CD14-positive monocyte (primary cell): ENCODE results near the gene SEPTIN10. TPM values are rescaled to one million over a fixed set of nuclear protein-coding genes. Genes with fewer than 3 reads are reported as not detected.

ENCODE experiments used
- DNase-seq, 3 donors: peaks; one replicate each; pipeline ENCODE4 v3.0.0-alpha.2; 2011 to 2022
- H2AFZ ChIP-seq: 2 replicates; pipeline ENCODE4 v1.6.0; 2012; ENCODE audit warnings: mild to moderate bottlenecking, low read depth, low read length, inconsistent platforms; ENCODE audit not compliant: insufficient read depth, poor library complexity, severe bottlenecking
- H3K27ac ChIP-seq, 2 donors: 1 replicate in 1 of 2; 2 replicates in 1 of 2; pipeline ENCODE4 v1.5.1; 2012 to 2013; ENCODE audit warnings: low read length in 2 of 2, control low read depth in 1 of 2, inconsistent platforms in 1 of 2, low read depth in 1 of 2, mild to moderate bottlenecking in 1 of 2
- H3K27me3 ChIP-seq, 2 donors: one replicate each; pipeline versions ENCODE4 v1.6.0 to v1.6.1; 2011 to 2013; ENCODE audit warnings: low read length in 2 of 2; ENCODE audit not compliant: control insufficient read depth in 2 of 2, insufficient read depth in 2 of 2
- H3K36me3 ChIP-seq, 2 donors: replicated peaks in 1 of 2; 1 replicate in 1 of 2; 2 replicates in 1 of 2; pipeline versions ENCODE4 v1.5.1 to v1.6.1; 2012 to 2013; ENCODE audit warnings: low read length in 2 of 2, control low read depth in 1 of 2, inconsistent platforms in 1 of 2, mild to moderate bottlenecking in 1 of 2; ENCODE audit not compliant: insufficient read depth in 2 of 2, control insufficient read depth in 1 of 2
- H3K4me1 ChIP-seq, 2 donors: 1 replicate in 1 of 2; 2 replicates in 1 of 2; pipeline versions ENCODE4 v1.5.1 to v1.6.1; 2012 to 2013; ENCODE audit warnings: low read length in 2 of 2, control low read depth in 1 of 2, inconsistent platforms in 1 of 2, mild to moderate bottlenecking in 1 of 2, moderate library complexity in 1 of 2; ENCODE audit not compliant: insufficient read depth in 2 of 2, control insufficient read depth in 1 of 2
- H3K4me2 ChIP-seq: replicated peaks from 2 replicates; pipeline ENCODE3; 2012; ENCODE audit warnings: low read length, moderate library complexity, mild to moderate bottlenecking; ENCODE audit not compliant: poor library complexity, severe bottlenecking; ENCODE audit errors: extremely low read depth
- H3K4me3 ChIP-seq, 3 experiments: fragments of 200-600 bp in 1 of 3; sonication (generic) in 1 of 3; replicated peaks in 1 of 3; 1 replicate in 2 of 3; 2 replicates in 1 of 3; pipeline ENCODE4 v1.5.1; 2011 to 2013; ENCODE audit warnings: low read length in 3 of 3, mild to moderate bottlenecking in 3 of 3, control low read depth in 2 of 3, low read depth in 2 of 3, inconsistent platforms in 1 of 3, moderate library complexity in 1 of 3
- H3K79me2 ChIP-seq: 2 replicates; pipeline ENCODE4 v1.6.0; 2012; ENCODE audit warnings: mild to moderate bottlenecking, control low read depth, inconsistent platforms, low read length, moderate library complexity; ENCODE audit not compliant: insufficient read depth
- H3K9ac ChIP-seq: 2 replicates; pipeline ENCODE4 v1.6.0; 2017; ENCODE audit warnings: low read length, mild to moderate bottlenecking; ENCODE audit not compliant: insufficient read depth, poor library complexity, severe bottlenecking
- H3K9me3 ChIP-seq, 2 donors: replicated peaks in 1 of 2; 1 replicate in 1 of 2; 2 replicates in 1 of 2; pipeline versions ENCODE4 v1.5.1 to v1.6.1; 2012 to 2013; ENCODE audit warnings: low read length in 2 of 2, control low read depth in 1 of 2; ENCODE audit not compliant: control insufficient read depth in 1 of 2, insufficient read depth in 1 of 2
- H4K20me1 ChIP-seq: 2 replicates; pipeline ENCODE4 v1.6.0; 2012; ENCODE audit warnings: mild to moderate bottlenecking, low read length, control low read depth, moderate library complexity; ENCODE audit not compliant: insufficient read depth
- H3K27ac Mint-ChIP-seq, 7 donors: one replicate each; pipeline ENCODE4 v1.8.0; 2020; ENCODE audit warnings: mild to moderate bottlenecking in 7 of 7, mixed read lengths in 7 of 7, moderate library complexity in 6 of 7, inconsistent platforms in 2 of 7
- H3K27me3 Mint-ChIP-seq, 3 donors: one replicate each; pipeline ENCODE4 v1.8.0; 2021 to 2022; ENCODE audit warnings: low read depth in 3 of 3, mild to moderate bottlenecking in 3 of 3, mixed read lengths in 3 of 3, moderate library complexity in 3 of 3, inconsistent platforms in 1 of 3
- H3K36me3 Mint-ChIP-seq, 2 donors: one replicate each; pipeline ENCODE4 v1.8.0; 2020; ENCODE audit warnings: mixed read lengths in 2 of 2, inconsistent platforms in 1 of 2, mild to moderate bottlenecking in 1 of 2
- H3K4me1 Mint-ChIP-seq: one replicate; pipeline ENCODE4 v1.8.0; 2020; ENCODE audit warnings: mild to moderate bottlenecking, mixed read lengths
- H3K4me3 Mint-ChIP-seq, 2 donors: one replicate each; pipeline ENCODE4 v1.8.0; 2020; ENCODE audit warnings: mild to moderate bottlenecking in 2 of 2, mixed read lengths in 2 of 2, moderate library complexity in 1 of 2
- H3K9me3 Mint-ChIP-seq, 7 donors: one replicate each; pipeline ENCODE4 v1.8.0; 2020 to 2022; ENCODE audit warnings: mixed read lengths in 7 of 7, mild to moderate bottlenecking in 6 of 7, moderate library complexity in 6 of 7, inconsistent platforms in 2 of 7
- WGBS: methylation state at CpG from one replicate; pipeline ENCODE4 v1.1.5; 2013; ENCODE audit warnings: missing lambda C conversion rate; ENCODE audit not compliant: insufficient coverage; 5-methylcytosine and 5-hydroxymethylcytosine counted together
- intact Hi-C, 2 donors: fragments of 100-400 bp; cut with micrococcal nuclease; formaldehyde crosslinking; loops; one replicate each; pipeline versions ENCODE4 v1.15.0 to v1.15.1; 2023
- polyA plus RNA-seq, 3 donors: library from polyadenylated mRNA; depleted of rRNA in 1 of 3; unstranded in 2 of 3; stranded (reverse) in 1 of 3; fragments of 300-500 nt in 2 of 3; fragments of >200 nt in 1 of 3; fragmentation: Illumina TruSeq in 2 of 3; gene quantifications; 1 replicate in 2 of 3; 2 replicates in 1 of 3; pipeline ENCODE4 v1.2.3, GENCODE V29; 2012 to 2021
- TF ChIP-seq, protein P1 (sequence below): fragments of 200-600 bp; IDR thresholded peaks from one replicate; pipeline ENCODE4 v1.8.0; 2022; ENCODE audit warnings: antibody characterized with exemption, mild to moderate bottlenecking

SEPTIN10 gene
- polyA plus RNA-seq, 3 donors: 4.2 to 6.8 (median 4.4) TPM

DNA sequence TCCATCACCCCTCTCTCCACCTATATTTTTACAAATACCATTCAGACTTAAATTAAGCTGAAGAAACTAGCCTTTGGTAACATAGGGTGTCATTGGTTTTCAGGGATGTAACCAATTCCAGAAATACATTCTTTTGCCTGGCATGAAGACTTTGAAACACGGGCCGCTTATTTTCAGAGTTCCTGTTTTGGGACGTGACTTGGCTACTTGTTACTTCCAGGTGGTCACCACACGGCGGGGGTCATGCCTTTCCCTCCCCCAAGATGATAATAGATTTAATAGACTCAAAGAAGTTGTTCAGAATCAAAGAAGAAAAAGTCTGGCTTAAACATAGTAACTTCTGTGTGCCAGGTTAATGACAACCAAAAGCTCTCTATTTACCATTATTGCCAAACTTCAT, 110.6 kb downstream of the SEPTIN10 start:
- Mint-ChIP-seq H3K27ac (no peak overlapping the region), H3K27me3 (peaks cover 2 to 9% (median 3%) of the 10 kb centered on the region in 3 donors), H3K36me3 (no peaks in the 10 kb centered on the region), H3K4me3 (no peak overlapping the region), H3K9me3 (peaks cover 0 to 1% (median 0%) of the 10 kb centered on the region in 7 donors), H3K4me1 (no peaks in the 10 kb centered on the region)
- H3K4me1 ChIP-seq: no peaks in the 10 kb centered on the region
- H3K9ac ChIP-seq: no peak overlapping the region
- no peaks in the 10 kb centered on the region for H3K9me3 ChIP-seq
- no peaks in the 10 kb centered on the region for H3K79me2 ChIP-seq
- no peak overlapping the region for H2AFZ ChIP-seq
- TF ChIP-seq, protein P1, sequence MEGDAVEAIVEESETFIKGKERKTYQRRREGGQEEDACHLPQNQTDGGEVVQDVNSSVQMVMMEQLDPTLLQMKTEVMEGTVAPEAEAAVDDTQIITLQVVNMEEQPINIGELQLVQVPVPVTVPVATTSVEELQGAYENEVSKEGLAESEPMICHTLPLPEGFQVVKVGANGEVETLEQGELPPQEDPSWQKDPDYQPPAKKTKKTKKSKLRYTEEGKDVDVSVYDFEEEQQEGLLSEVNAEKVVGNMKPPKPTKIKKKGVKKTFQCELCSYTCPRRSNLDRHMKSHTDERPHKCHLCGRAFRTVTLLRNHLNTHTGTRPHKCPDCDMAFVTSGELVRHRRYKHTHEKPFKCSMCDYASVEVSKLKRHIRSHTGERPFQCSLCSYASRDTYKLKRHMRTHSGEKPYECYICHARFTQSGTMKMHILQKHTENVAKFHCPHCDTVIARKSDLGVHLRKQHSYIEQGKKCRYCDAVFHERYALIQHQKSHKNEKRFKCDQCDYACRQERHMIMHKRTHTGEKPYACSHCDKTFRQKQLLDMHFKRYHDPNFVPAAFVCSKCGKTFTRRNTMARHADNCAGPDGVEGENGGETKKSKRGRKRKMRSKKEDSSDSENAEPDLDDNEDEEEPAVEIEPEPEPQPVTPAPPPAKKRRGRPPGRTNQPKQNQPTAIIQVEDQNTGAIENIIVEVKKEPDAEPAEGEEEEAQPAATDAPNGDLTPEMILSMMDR: no peak
- intact Hi-C loops: loop anchor here in 1 of 2 donors (10.0 kb wide), 1 partner anchor 578 kb away; no protein-coding TSS in a partner anchor
- no peak overlapping the region for H3K4me3 ChIP-seq
- no peak for DNase-seq
- no peaks in the 10 kb centered on the region for H3K27me3 ChIP-seq
- no peak overlapping the region for H3K27ac ChIP-seq
- WGBS: 0% methylated on average over 2 of the region's 5 CpGs
- no peak overlapping the region for H3K4me2 ChIP-seq
- no peaks in the 10 kb centered on the region for H4K20me1 ChIP-seq
- H3K36me3 ChIP-seq: no peaks in the 10 kb centered on the region

DNA sequence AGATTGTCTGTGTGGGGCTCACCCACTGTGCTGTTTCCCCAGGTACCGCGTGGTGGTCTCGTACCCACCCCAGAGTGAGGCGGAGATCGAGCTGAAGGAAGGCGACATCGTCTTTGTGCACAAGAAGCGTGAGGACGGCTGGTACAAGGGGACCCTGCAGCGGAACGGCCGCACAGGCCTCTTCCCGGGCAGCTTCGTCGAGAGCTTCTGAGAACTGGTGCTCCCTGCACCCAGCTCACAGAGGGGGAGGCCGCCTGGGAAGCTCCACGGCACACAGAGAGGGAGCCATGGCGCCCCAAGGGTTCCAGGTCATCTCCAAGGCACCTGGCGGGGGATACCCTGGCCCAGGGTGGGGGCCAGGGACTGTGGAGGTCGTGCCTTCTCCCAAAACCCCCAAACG, 112.3 kb downstream of the SEPTIN10 start:
- H3K9ac ChIP-seq: no peak overlapping the region
- no peak for DNase-seq
- intact Hi-C loops: loop anchor here in 1 of 2 donors (10.0 kb wide), 1 partner anchor 577 kb away; no protein-coding TSS in a partner anchor
- no peaks in the 10 kb centered on the region for H3K36me3 Mint-ChIP-seq
- H3K27ac Mint-ChIP-seq: no peak overlapping the region
- H3K4me2 ChIP-seq: no peak overlapping the region
- 94% methylated on average over 17 of the region's 21 CpGs for WGBS
- no peaks in the 10 kb centered on the region for H4K20me1 ChIP-seq
- no peaks in the 10 kb centered on the region for H3K79me2 ChIP-seq
- H3K4me1 ChIP-seq: no peaks in the 10 kb centered on the region
- H3K27ac ChIP-seq: no peak overlapping the region
- H3K27me3 ChIP-seq: no peaks in the 10 kb centered on the region
- H3K9me3 Mint-ChIP-seq: no peaks in the 10 kb centered on the region
- H3K9me3 ChIP-seq: no peaks in the 10 kb centered on the region
- no peaks in the 10 kb centered on the region for H3K4me1 Mint-ChIP-seq
- TF ChIP-seq, protein P1: no peak
- H3K4me3 ChIP-seq: no peak overlapping the region
- H3K4me3 Mint-ChIP-seq: no peak overlapping the region
- H3K27me3 Mint-ChIP-seq: peaks cover 0 to 9% (median 3%) of the 10 kb centered on the region in 3 donors
- no peaks in the 10 kb centered on the region for H3K36me3 ChIP-seq
- H2AFZ ChIP-seq: no peak overlapping the region
